EH (cell line): ENCODE results near the gene BCLAF1.
"Not testable (repeated sequence)": the region's sequence is repeated elsewhere in the genome, so short reads cannot be mapped to it uniquely, and the experiment has no call there.

Experiments
- DNase-seq: peaks from one replicate; pipeline ENCODE4 v3.0.0-alpha.2; 2015; ENCODE audit warnings: low read depth

The BCLAF1 gene

GRCh38 chr6:136249811-136250685 lies 39.6 kb downstream of the BCLAF1 start, which contains the start of gene MTFR2:
Gene MTFR2 (minus strand): TSS chr6:136250311. CDS start chr6:136249099, 1,212 bp downstream.
- peak; percentile 100 for DNase-seq

GRCh38 chr6:136249336-136249735 lies 40.3 kb downstream of the BCLAF1 start:
- peak; percentile 51 for DNase-seq

- peak; percentile 78 for DNase-seq
These were observed 45.5 kb downstream of the BCLAF1 start for GRCh38 chr6:136244061-136244616.

- no peak for DNase-seq
These were observed 53.0 kb downstream of the BCLAF1 start for GRCh38 chr6:136236466-136237293.

DNA sequence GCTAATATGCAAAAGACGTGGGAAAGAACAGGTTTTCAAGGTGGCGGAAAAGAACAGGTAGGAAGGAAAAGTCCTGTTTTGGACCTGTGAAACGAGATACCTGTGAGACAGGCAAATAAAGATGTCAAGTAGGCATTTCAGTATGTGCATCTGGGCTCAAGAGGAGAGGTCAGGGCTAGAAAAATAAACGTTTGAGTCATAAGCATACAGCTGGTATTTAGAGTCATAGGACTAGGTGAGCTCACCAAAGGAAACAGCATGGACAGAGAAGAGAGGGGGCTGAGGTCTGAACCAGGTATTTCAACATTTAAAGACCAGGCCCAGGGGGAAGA lies 54.4 kb downstream of the BCLAF1 start:
- DNase-seq = peak; percentile 38

GRCh38 chr6:136232701-136233100 lies 56.9 kb downstream of the BCLAF1 start:
- DNase-seq = no peak

GRCh38 chr6:136230219-136230853 lies 59.3 kb downstream of the BCLAF1 start:
- DNase-seq = no peak

GRCh38 chr6:136228814-136229213 lies 60.8 kb downstream of the BCLAF1 start:
- DNase-seq = no peak

DNA sequence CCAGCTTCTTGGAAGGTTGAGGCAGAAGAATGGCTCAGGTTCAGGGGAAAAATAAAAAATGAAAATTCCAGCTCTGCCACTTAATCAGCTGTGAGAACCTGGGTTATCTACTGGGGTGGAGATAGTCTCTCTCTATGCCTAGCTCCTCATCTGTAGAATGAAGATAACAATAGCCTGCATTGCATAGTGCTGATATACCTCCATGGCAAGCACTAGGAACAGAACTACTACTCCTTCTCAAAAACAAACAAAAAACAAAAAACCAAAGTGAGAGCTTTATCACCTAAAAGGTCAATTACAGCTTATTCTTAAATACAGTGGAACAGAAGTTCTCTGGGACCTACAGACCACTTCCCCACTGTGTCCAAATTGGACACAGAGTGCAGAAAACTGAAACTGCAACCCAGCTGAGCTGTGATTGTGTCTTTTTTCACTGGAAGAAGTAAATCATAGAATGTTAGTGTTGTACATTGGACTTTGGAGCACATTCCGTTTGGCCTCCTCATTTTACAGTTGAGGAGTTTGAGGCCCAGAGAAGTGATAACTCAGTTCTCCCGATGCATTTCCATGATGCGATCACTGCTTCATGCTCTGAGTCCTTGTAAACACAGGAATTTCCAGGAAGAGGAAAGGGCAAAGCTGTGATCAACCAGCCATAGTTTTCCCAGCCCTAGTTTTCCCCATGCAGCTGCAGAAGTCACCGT lies 62.8 kb downstream of the BCLAF1 start:
- peak; percentile 23 for DNase-seq

GRCh38 chr6:136226027-136226673 lies 63.5 kb downstream of the BCLAF1 start:
- DNase-seq = peak; percentile 66

GRCh38 chr6:136225496-136225895 lies 64.2 kb downstream of the BCLAF1 start:
- DNase-seq = peak; percentile 12

GRCh38 chr6:136224974-136225373 lies 64.7 kb downstream of the BCLAF1 start:
- DNase-seq = not testable (repeated sequence)

DNA sequence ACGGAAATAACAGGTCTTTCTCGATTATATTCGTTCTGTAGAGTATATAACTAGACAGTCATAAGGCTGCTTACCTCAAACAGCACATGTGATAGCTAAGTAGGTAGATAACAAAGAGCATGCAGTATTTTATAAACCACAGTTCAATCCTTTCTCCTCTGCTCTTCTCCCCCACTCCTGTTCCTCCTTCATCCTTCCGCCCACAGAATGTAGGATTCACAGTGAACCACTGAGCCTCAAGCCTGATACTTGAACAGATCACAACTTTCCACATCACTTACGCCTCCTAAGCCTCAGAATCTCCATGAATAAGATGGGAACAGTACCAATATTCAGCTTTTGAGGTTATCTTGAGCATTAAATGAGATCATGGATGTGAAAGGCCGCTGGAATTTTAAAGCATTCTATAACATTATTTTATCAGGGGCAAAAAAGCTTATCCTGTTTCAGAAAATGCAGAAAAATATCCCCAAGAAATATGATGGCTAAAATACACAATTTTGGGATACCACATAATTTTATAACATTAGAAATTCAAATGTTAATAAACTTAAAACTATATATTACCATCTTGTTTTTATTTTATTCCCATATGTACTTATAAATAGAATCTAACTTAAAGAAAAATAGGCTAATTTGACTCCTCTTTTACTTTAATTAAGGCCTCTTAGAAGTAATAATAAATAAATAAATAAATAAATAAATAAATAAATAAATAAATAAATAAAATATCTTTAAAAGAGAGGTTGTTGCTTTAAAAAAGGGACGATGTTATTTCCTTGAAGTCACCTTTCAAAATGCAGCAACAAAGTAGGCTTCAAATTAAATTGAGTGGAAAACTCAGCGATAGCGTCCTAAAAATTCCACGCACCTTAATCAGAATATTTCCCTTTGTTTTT lies 72.9 kb downstream of the BCLAF1 start:
- DNase-seq = no peak

DNA sequence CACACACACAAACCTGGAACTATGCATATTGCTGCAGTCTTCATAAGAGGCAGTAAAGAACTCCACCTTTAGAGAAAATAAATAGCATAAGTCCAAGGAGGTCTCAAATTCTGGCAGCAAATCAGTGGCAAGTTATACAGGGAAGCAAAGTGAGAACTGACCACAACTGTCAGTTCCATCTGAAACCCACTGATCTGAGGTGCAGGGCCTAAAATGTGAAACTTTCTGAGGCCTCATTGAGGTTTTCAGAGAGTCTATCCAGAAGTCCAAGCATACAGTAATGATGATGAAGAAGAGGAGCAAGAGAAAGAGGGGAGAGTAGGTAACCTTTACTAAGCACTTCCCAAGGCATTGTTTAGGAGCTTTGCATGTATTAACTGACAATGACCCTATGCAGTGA lies 75.8 kb downstream of the BCLAF1 start:
- DNase-seq = no peak

DNA sequence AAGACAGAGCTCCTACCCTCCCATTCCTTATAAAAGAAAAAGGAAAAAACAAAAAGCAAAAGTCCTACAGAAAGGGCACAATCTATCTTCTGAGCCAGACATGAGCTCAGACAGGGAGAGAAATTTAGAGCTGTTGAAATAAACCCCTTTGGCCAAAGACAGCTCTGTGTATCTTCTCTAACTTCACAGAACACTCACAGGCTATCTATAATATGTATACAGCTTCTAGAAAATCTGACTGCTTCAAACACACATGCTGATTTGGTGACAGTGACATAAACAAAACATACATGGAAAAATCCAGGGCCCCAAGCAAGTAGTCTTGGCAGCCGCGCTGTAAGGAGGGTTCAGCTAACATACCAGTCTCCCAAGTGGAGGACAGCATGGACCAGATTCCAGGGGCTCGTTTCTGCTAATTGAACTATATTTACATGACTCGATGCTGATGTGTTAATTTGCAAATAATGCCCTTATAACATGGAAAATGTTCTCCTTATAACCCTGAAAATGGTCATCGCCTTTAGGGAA lies 76.6 kb downstream of the BCLAF1 start:
- no peak for DNase-seq

- no peak for DNase-seq
These were observed 77.0 kb downstream of the BCLAF1 start for GRCh38 chr6:136212608-136213007.

- DNase-seq = no peak
These were observed 79.1 kb downstream of the BCLAF1 start for GRCh38 chr6:136210398-136211165.

GRCh38 chr6:136209496-136209895 lies 80.2 kb downstream of the BCLAF1 start:
- DNase-seq = no peak

DNA sequence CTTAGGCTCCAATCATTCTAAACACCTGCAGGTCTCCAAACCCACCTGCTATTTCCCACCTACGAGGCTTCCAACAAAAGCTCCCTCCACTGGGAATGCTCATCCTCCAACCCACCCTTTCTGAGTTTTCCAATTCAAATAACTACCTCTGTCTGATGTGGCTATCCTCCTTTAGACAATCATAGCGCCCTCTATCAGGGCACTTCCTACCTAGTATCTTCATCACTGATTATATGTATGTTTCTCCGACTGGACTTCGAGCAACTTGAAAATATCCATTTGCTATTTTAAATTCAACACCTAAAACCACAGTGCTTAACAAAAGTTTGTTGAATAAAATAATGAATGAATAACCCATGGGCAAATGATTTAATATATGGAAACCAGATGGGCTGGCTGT lies 80.9 kb downstream of the BCLAF1 start:
- DNase-seq = no peak
